Measurements from ENCODE around the gene CELF2. TPM values are rescaled to one million over a fixed set of nuclear protein-coding genes. Genes with fewer than 3 reads are reported as not detected.

The CELF2 gene
- polyA plus RNA-seq, 2 donors, result 2.2 to 4.0 TPM

DNA sequence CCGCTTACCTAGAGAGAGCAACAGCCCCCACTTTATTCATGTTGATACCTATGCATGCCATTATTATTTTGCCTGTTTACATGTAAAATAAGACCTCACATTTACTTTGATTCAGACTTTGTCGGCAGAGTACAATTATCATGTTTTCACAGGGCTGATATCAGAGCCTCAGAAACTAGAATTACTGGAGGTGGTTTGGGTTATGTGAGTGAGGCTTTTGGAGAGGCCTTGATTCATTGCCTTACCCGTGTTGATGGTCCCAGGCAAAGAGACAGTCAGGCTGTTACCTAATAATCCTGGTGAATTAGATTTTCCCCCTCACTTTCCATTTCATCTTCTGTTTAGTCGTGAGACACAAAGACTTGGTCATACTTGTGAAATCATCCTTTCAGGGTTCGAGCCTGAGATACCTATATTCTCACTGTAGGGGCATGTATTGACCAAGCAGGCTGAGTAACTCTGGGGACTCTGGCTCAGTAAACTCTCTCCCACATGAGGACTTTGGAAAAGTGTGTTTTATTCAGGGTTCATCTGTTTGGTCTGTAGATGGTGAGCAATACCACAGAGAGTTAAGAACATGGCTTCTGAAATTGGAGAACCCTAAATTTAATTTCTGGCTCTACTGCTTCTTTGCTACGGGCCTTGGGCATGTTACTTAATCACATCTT is 150.9 kb downstream of the CELF2 start:
- H3K27ac ChIP-seq (ENCODE audit: low read depth in 2 of 2, low read length in 1 of 2), result peak overlapping the region; percentile 0 to 21
- H3K9me3 ChIP-seq (ENCODE audit: control insufficient read depth in 2 of 2, insufficient read depth in 1 of 2, low read depth in 1 of 2, low read length in 1 of 2), result no peaks in the 10 kb centered on the region
- H3K27me3 ChIP-seq (ENCODE audit: control insufficient read depth in 1 of 2, insufficient read depth in 2 of 2, low read length in 2 of 2), result no peaks in the 10 kb centered on the region
- H3K36me3 ChIP-seq (ENCODE audit: control insufficient read depth in 2 of 2, insufficient read depth in 2 of 2, low read length in 1 of 2), result no peaks in the 10 kb centered on the region
- peak overlapping the region in 1 of 2 donors; percentile 20 for H3K4me3 ChIP-seq (ENCODE audit: low read depth in 1 of 2, low read length in 2 of 2)
- WGBS, 2 donors, result 64 to 65% methylated on average over 6 of the region's 6 CpGs
- peaks cover 2% of the 10 kb centered on the region in 2 donors for H3K4me1 ChIP-seq (ENCODE audit: control insufficient read depth in 2 of 2, insufficient read depth in 2 of 2, low read length in 1 of 2)

GRCh38 chr10:11169976-11170375 is 152.3 kb downstream of the CELF2 start:
- no peak overlapping the region for H3K4me3 ChIP-seq (ENCODE audit: low read depth in 1 of 2, low read length in 2 of 2)
- peak overlapping the region; percentile 5 to 29 for H3K27ac ChIP-seq (ENCODE audit: low read depth in 2 of 2, low read length in 1 of 2)
- WGBS, 2 donors, result 76 to 79% methylated on average over 2 of the region's 2 CpGs

GRCh38 chr10:11170574-11170973 is 152.9 kb downstream of the CELF2 start:
- H3K4me1 ChIP-seq (ENCODE audit: control insufficient read depth in 2 of 2, insufficient read depth in 2 of 2, low read length in 1 of 2), result peaks cover 0 to 2% of the 10 kb centered on the region in 2 donors
- H3K36me3 ChIP-seq (ENCODE audit: control insufficient read depth in 2 of 2, insufficient read depth in 2 of 2, low read length in 1 of 2), result no peaks in the 10 kb centered on the region
- no peak overlapping the region for H3K4me3 ChIP-seq (ENCODE audit: low read depth in 1 of 2, low read length in 2 of 2)
- H3K9me3 ChIP-seq (ENCODE audit: control insufficient read depth in 2 of 2, insufficient read depth in 1 of 2, low read depth in 1 of 2, low read length in 1 of 2), result no peaks in the 10 kb centered on the region
- 57 to 71% methylated on average over 8 of the region's 8 CpGs for WGBS, 2 donors
- H3K27ac ChIP-seq (ENCODE audit: low read depth in 2 of 2, low read length in 1 of 2), result peak overlapping the region; percentile 40 to 52
- no peaks in the 10 kb centered on the region for H3K27me3 ChIP-seq (ENCODE audit: control insufficient read depth in 1 of 2, insufficient read depth in 2 of 2, low read length in 2 of 2)

More at GRCh38 chr10:11169976-11170375, 152.3 kb downstream of the CELF2 start:
- Histone ChIP-seq H3K9me3 (ENCODE audit: control insufficient read depth in 2 of 2, insufficient read depth in 1 of 2, low read depth in 1 of 2, low read length in 1 of 2) (no peaks in the 10 kb centered on the region), H3K4me1 (ENCODE audit: control insufficient read depth in 2 of 2, insufficient read depth in 2 of 2, low read length in 1 of 2) (peaks cover 2% of the 10 kb centered on the region in 2 donors), H3K27me3 (ENCODE audit: control insufficient read depth in 1 of 2, insufficient read depth in 2 of 2, low read length in 2 of 2) (no peaks in the 10 kb centered on the region), H3K36me3 (ENCODE audit: control insufficient read depth in 2 of 2, insufficient read depth in 2 of 2, low read length in 1 of 2) (no peaks in the 10 kb centered on the region)

DNA sequence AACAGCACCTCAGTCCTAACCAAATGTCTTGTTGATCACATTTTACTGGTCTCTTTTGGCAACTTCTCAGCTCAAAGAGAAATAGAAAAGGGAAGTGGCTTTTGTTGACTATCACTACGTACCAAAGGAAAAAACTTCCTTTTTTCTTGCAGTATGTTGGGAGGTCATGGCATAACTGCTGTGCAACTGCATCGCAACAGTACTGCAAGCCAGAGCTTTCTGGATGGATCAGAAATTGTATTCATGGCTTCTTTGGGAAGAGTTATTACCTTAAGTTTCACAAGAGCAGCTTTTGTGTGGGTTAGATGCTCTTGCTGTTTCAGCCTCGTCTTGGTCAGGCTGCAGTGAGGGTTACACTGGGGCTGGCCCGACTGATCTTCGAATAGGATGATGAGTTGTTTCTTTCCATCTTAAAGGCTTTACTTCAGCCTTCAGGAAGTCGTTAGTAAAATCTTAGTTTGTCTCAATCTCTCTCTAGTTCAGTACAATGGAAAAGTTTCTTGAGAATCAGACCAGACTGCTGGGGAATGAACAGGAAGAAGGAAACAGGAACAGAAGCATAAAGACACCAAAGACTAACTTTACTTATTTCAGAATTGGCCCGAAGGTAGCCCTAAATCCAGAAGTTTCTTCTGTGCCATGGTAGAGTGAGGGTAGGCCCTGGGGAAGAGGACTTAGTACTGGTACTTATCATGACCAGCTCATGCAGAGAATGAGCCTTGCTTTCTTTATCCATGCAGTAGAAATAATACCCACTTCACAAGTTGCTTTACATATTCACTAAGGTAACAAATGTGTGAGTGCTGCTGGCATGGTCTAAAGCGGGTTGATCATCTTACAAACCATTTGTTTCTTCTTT is 153.6 kb downstream of the CELF2 start:
- Histone ChIP-seq H3K27me3 (ENCODE audit: control insufficient read depth in 1 of 2, insufficient read depth in 2 of 2, low read length in 2 of 2) (no peaks in the 10 kb centered on the region), H3K4me3 (ENCODE audit: low read depth in 1 of 2, low read length in 2 of 2) (no peak overlapping the region), H3K4me1 (ENCODE audit: control insufficient read depth in 2 of 2, insufficient read depth in 2 of 2, low read length in 1 of 2) (no peaks in the 10 kb centered on the region), H3K27ac (ENCODE audit: low read depth in 2 of 2, low read length in 1 of 2) (peak overlapping the region in 1 of 2 donors; percentile 46), H3K9me3 (ENCODE audit: control insufficient read depth in 2 of 2, insufficient read depth in 1 of 2, low read depth in 1 of 2, low read length in 1 of 2) (no peaks in the 10 kb centered on the region), H3K36me3 (ENCODE audit: control insufficient read depth in 2 of 2, insufficient read depth in 2 of 2, low read length in 1 of 2) (no peaks in the 10 kb centered on the region)
- WGBS, 2 donors, result 58 to 69% methylated on average over 8 of the region's 8 CpGs

GRCh38 chr10:11173042-11173441 is 155.4 kb downstream of the CELF2 start:
- peaks cover 0 to 5% of the 10 kb centered on the region in 2 donors for H3K4me1 ChIP-seq (ENCODE audit: control insufficient read depth in 2 of 2, insufficient read depth in 2 of 2, low read length in 1 of 2)
- peak overlapping the region in 1 of 2 donors; percentile 12 for H3K27ac ChIP-seq (ENCODE audit: low read depth in 2 of 2, low read length in 1 of 2)
- no peak overlapping the region for H3K4me3 ChIP-seq (ENCODE audit: low read depth in 1 of 2, low read length in 2 of 2)
- no peaks in the 10 kb centered on the region for H3K36me3 ChIP-seq (ENCODE audit: control insufficient read depth in 2 of 2, insufficient read depth in 2 of 2, low read length in 1 of 2)
- no peaks in the 10 kb centered on the region for H3K27me3 ChIP-seq (ENCODE audit: control insufficient read depth in 1 of 2, insufficient read depth in 2 of 2, low read length in 2 of 2)
- H3K9me3 ChIP-seq (ENCODE audit: control insufficient read depth in 2 of 2, insufficient read depth in 1 of 2, low read depth in 1 of 2, low read length in 1 of 2), result no peaks in the 10 kb centered on the region
- 81 to 86% methylated on average over 5 of the region's 5 CpGs for WGBS, 2 donors

DNA sequence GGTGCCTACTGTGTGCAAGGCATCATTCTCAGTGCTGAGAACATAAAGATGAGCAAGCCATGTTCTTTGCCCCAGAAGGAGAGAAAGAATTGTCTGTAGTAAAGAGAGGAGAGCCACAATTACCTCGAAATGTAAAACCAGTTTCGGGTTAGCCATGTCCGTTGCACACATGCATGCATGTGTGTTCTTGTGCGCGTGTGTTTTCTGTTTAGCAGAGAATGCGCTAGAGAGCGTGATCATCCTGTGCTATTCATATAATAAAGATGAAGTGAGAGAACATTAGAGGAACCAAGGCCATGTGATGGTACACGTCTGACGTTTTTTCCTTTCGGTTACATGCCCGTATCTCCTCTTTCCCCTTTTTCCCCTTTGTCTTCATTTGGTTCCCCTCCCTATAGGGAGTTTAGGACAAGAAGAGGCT is 158.2 kb downstream of the CELF2 start:
- no peaks in the 10 kb centered on the region for H3K36me3 ChIP-seq (ENCODE audit: control insufficient read depth in 2 of 2, insufficient read depth in 2 of 2, low read length in 1 of 2)
- peaks cover 0 to 5% of the 10 kb centered on the region in 2 donors for H3K4me1 ChIP-seq (ENCODE audit: control insufficient read depth in 2 of 2, insufficient read depth in 2 of 2, low read length in 1 of 2)
- WGBS, 2 donors, result 76 to 79% methylated on average over 11 of the region's 11 CpGs
- H3K4me3 ChIP-seq (ENCODE audit: low read depth in 1 of 2, low read length in 2 of 2), result no peak overlapping the region
- H3K27me3 ChIP-seq (ENCODE audit: control insufficient read depth in 1 of 2, insufficient read depth in 2 of 2, low read length in 2 of 2), result no peaks in the 10 kb centered on the region
- peak overlapping the region in 1 of 2 donors; percentile 37 for H3K27ac ChIP-seq (ENCODE audit: low read depth in 2 of 2, low read length in 1 of 2)
- no peaks in the 10 kb centered on the region for H3K9me3 ChIP-seq (ENCODE audit: control insufficient read depth in 2 of 2, insufficient read depth in 1 of 2, low read depth in 1 of 2, low read length in 1 of 2)

- Histone ChIP-seq H3K36me3 (ENCODE audit: control insufficient read depth in 2 of 2, insufficient read depth in 2 of 2, low read length in 1 of 2) (no peaks in the 10 kb centered on the region), H3K9me3 (ENCODE audit: control insufficient read depth in 2 of 2, insufficient read depth in 1 of 2, low read depth in 1 of 2, low read length in 1 of 2) (no peaks in the 10 kb centered on the region), H3K4me3 (ENCODE audit: low read depth in 1 of 2, low read length in 2 of 2) (no peak overlapping the region), H3K4me1 (ENCODE audit: control insufficient read depth in 2 of 2, insufficient read depth in 2 of 2, low read length in 1 of 2) (peaks cover 0 to 5% of the 10 kb centered on the region in 2 donors), H3K27ac (ENCODE audit: low read depth in 2 of 2, low read length in 1 of 2) (peak overlapping the region; percentile 16 to 17), H3K27me3 (ENCODE audit: control insufficient read depth in 1 of 2, insufficient read depth in 2 of 2, low read length in 2 of 2) (no peaks in the 10 kb centered on the region)
- 61 to 73% methylated on average over 7 of the region's 7 CpGs for WGBS, 2 donors
These were observed 159.1 kb downstream of the CELF2 start for GRCh38 chr10:11176746-11177145.

DNA sequence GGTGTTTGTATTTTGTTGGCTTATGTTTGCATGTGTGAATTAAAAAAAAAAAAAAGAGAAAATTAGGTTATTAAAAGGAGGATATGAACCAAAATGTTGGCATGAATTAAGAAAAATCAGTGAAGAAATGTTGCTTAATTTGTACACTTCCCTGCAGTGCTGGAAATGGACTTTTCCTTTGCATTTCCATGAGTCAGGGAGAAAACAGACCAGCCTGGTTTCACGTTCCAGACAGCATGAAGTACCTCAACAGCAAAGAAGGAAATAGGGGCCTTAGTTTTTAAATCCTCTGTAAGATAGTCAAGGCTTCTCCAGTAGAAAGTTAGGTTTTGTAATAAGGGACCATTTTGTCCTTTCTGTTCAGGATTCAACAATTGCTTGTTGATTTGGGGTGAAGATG is 159.7 kb downstream of the CELF2 start:
- peaks cover 0 to 3% of the 10 kb centered on the region in 2 donors for H3K36me3 ChIP-seq (ENCODE audit: control insufficient read depth in 2 of 2, insufficient read depth in 2 of 2, low read length in 1 of 2)
- peaks cover 0 to 5% of the 10 kb centered on the region in 2 donors for H3K4me1 ChIP-seq (ENCODE audit: control insufficient read depth in 2 of 2, insufficient read depth in 2 of 2, low read length in 1 of 2)
- WGBS, 2 donors, result 50 to 74% methylated on average over 1 of the region's 1 CpG
- H3K27me3 ChIP-seq (ENCODE audit: control insufficient read depth in 1 of 2, insufficient read depth in 2 of 2, low read length in 2 of 2), result no peaks in the 10 kb centered on the region
- peak overlapping the region in 1 of 2 donors; percentile 30 for H3K27ac ChIP-seq (ENCODE audit: low read depth in 2 of 2, low read length in 1 of 2)
- no peak overlapping the region for H3K4me3 ChIP-seq (ENCODE audit: low read depth in 1 of 2, low read length in 2 of 2)
- H3K9me3 ChIP-seq (ENCODE audit: control insufficient read depth in 2 of 2, insufficient read depth in 1 of 2, low read depth in 1 of 2, low read length in 1 of 2), result no peaks in the 10 kb centered on the region

- Histone ChIP-seq H3K27ac (ENCODE audit: low read depth in 2 of 2, low read length in 1 of 2) (peak overlapping the region; percentile 30 to 53), H3K36me3 (ENCODE audit: control insufficient read depth in 2 of 2, insufficient read depth in 2 of 2, low read length in 1 of 2) (peaks cover 0 to 3% of the 10 kb centered on the region in 2 donors), H3K27me3 (ENCODE audit: control insufficient read depth in 1 of 2, insufficient read depth in 2 of 2, low read length in 2 of 2) (no peaks in the 10 kb centered on the region), H3K9me3 (ENCODE audit: control insufficient read depth in 2 of 2, insufficient read depth in 1 of 2, low read depth in 1 of 2, low read length in 1 of 2) (no peaks in the 10 kb centered on the region), H3K4me1 (ENCODE audit: control insufficient read depth in 2 of 2, insufficient read depth in 2 of 2, low read length in 1 of 2) (peaks cover 0 to 5% of the 10 kb centered on the region in 2 donors), H3K4me3 (ENCODE audit: low read depth in 1 of 2, low read length in 2 of 2) (no peak overlapping the region)
- 76 to 78% methylated on average over 18 of the region's 18 CpGs for WGBS, 2 donors
These were observed 160.3 kb downstream of the CELF2 start for GRCh38 chr10:11177926-11178471.
